ENCODE measurements around the gene EPPIN. TPM values are rescaled to one million over a fixed set of nuclear protein-coding genes. Genes with fewer than 3 reads are reported as not detected.

EPPIN gene
- total RNA-seq, 1 experiment from 2014 or later = not detected

Small RNAs within 50 kb of the gene (small RNA-seq; reads per million reads assigned to genes)
- gene AL031663.1 = not detected
- gene HSPD1P21 = not detected
- gene RNA5SP485 = not detected

Other genes starting within 250 kb of the EPPIN start
- gene RBPJL, start 240.6 kb downstream of the EPPIN start, total RNA-seq (2014; rRNA removed; shearing (Covaris generic)) = not detected in 2 replicates
- gene MATN4, start 239.1 kb downstream of the EPPIN start, total RNA-seq (2014; rRNA removed; shearing (Covaris generic)) = 0.10 TPM in 1 of 2 replicates, not detected in the other
- gene SDC4, start 199.0 kb downstream of the EPPIN start, total RNA-seq (2014; rRNA removed; shearing (Covaris generic)) = 47.8 and 53.4 TPM in 2 replicates
- gene SYS1, start 184.2 kb downstream of the EPPIN start, total RNA-seq (2014; rRNA removed; shearing (Covaris generic)) = 16.2 and 28.9 TPM in 2 replicates
- not detected in 2 replicates for gene TP53TG5, start 169.1 kb downstream of the EPPIN start, total RNA-seq (2014; rRNA removed; shearing (Covaris generic))
- 10.1 and 16.8 TPM in 2 replicates for gene DBNDD2, start 139.1 kb downstream of the EPPIN start, total RNA-seq (2014; rRNA removed; shearing (Covaris generic))
- gene PIGT, start 131.3 kb downstream of the EPPIN start, total RNA-seq (2014; rRNA removed; shearing (Covaris generic)) = 88.5 and 139 TPM in 2 replicates
- gene WFDC2, start 77.6 kb downstream of the EPPIN start, total RNA-seq (2014; rRNA removed; shearing (Covaris generic)) = not detected in 2 replicates
- gene SPINT3, start 31.8 kb downstream of the EPPIN start, total RNA-seq (2014; rRNA removed; shearing (Covaris generic)) = not detected in 2 replicates
- not detected in 2 replicates for gene WFDC6, start 7.9 kb downstream of the EPPIN start, total RNA-seq (2014; rRNA removed; shearing (Covaris generic))
- gene WFDC8, start 31.9 kb upstream of the EPPIN start, total RNA-seq (2014; rRNA removed; shearing (Covaris generic)) = not detected in 2 replicates
- gene WFDC10A, start 82.3 kb upstream of the EPPIN start, total RNA-seq (2014; rRNA removed; shearing (Covaris generic)) = not detected in 2 replicates
- not detected in 2 replicates for gene WFDC9, start 83.9 kb upstream of the EPPIN start, total RNA-seq (2014; rRNA removed; shearing (Covaris generic))
- not detected in 2 replicates for gene WFDC11, start 122.8 kb upstream of the EPPIN start, total RNA-seq (2014; rRNA removed; shearing (Covaris generic))
- gene WFDC13, start 154.6 kb upstream of the EPPIN start, total RNA-seq (2014; rRNA removed; shearing (Covaris generic)) = not detected in 2 replicates
- 0.39 and 0.77 TPM in 2 replicates for gene WFDC10B, start 157.6 kb upstream of the EPPIN start, total RNA-seq (2014; rRNA removed; shearing (Covaris generic))
- gene SPINT4, start 174.9 kb upstream of the EPPIN start, total RNA-seq (2014; rRNA removed; shearing (Covaris generic)) = not detected in 2 replicates
- gene WFDC3, start 244.5 kb upstream of the EPPIN start, total RNA-seq (2014; rRNA removed; shearing (Covaris generic)) = 0.31 and 3.1 TPM in 2 replicates
- 63.7 and 101 TPM in 2 replicates for gene DNTTIP1, start 244.6 kb upstream of the EPPIN start, total RNA-seq (2014; rRNA removed; shearing (Covaris generic))

All from HT1080 (cell line).